Measurements from ENCODE around the gene KRT84.

- TF ChIP-seq CTCF (IDR thresholded peaks at IDR 0.05; ENCODE audit: insufficient read depth, low read length) (no peak), POLR2AphosphoS5 (IDR thresholded peaks at IDR 0.05; ENCODE audit: low read depth) (no peak), SPI1 (IDR thresholded peaks at IDR 0.05; ENCODE audit: borderline replicate concordance, low read depth) (no peak), REST (IDR thresholded peaks at IDR 0.05; ENCODE audit: insufficient replicate concordance, low read depth) (no peak), GABPA (IDR thresholded peaks at IDR 0.05; ENCODE audit: low read depth) (no peak)
Observed at GRCh38 chr12:52391618-52392002, 6.2 kb upstream of the KRT84 start.

Measured in HL-60 (cell line).